A549 (cell line): ENCODE results near the gene CAB39. TPM values are rescaled to one million over a fixed set of nuclear protein-coding genes. Genes with fewer than 3 reads are reported as not detected.

Source experiments
- ATAC-seq, 2 experiments: fragments of 200-7000 bp in 1 of 2; fragments of >200 bp in 1 of 2; cut with Nextera tagmentation in 1 of 2; cut with Tn5 transposase in 1 of 2; 3 replicates each; pipeline versions ENCODE4 v1.8.0 to v1.9.1; 2018 to 2020; ENCODE audit warnings: mild to moderate bottlenecking in 1 of 2, moderate library complexity in 1 of 2
- CTCF ChIA-PET: fragments of 300-600 bp; sonication (Branson Sonifier 250); formaldehyde crosslinking; extraction: SDS; loops from one replicate; lab custom pipeline; 2021; ENCODE audit warnings: antibody characterized with exemption, inconsistent platforms; lab: Yijun Ruan, JAX
- POLR2A ChIA-PET: fragments of 350-600 bp; formaldehyde crosslinking; extraction: SDS; loops from one replicate; lab custom pipeline; 2021; ENCODE audit warnings: antibody characterized with exemption, inconsistent platforms; lab: Yijun Ruan, JAX
- DNase-seq, 2 experiments: peaks; one replicate each; pipeline versions ENCODE4 v3.0.0 to v3.0.0-alpha.2; 2011 to 2016; ENCODE audit warnings: low read depth in 1 of 2, low spot score in 1 of 2
- FAIRE-seq: peaks from 2 replicates; lab custom pipeline; 2011; peaks lifted over from hg19 to GRCh38; lab: Jason Lieb, UNC
- H3K27ac ChIP-seq, 2 experiments: fragments of >200 bp; sonication (Bioruptor Twin); formaldehyde crosslinking; 3 replicates each; pipeline ENCODE4 v1.5.1; 2016 to 2017
- H3K4me1 ChIP-seq: fragments of >200 bp; sonication (Bioruptor Twin); formaldehyde crosslinking; 3 replicates; pipeline ENCODE4 v1.6.1; 2016
- H3K4me2 ChIP-seq: fragments of >200 bp; sonication (Bioruptor Twin); formaldehyde crosslinking; 3 replicates; pipeline ENCODE4 v1.6.1; 2016
- H3K4me3 ChIP-seq: fragments of >200 bp; sonication (Bioruptor Twin); formaldehyde crosslinking; 3 replicates; pipeline ENCODE4 v1.5.1; 2016
- H3K9me3 ChIP-seq: fragments of >200 bp; sonication (Bioruptor Twin); formaldehyde crosslinking; 3 replicates; pipeline ENCODE4 v1.6.1; 2016
- ATOH8 ChIP-seq: fragments of 250-450 bp; sonication (Bioruptor Pico); IDR thresholded peaks from 2 replicates; pipeline ENCODE4 v1.5.0; 2020; ENCODE audit warnings: low read depth, mild to moderate bottlenecking, moderate library complexity
- BCL3 ChIP-seq: fragments of >200 bp; sonication (Bioruptor Twin); formaldehyde crosslinking; IDR thresholded peaks from 3 replicates; pipeline ENCODE4 v1.6.1; 2016
- BHLHE40 ChIP-seq: IDR thresholded peaks from 2 replicates; pipeline ENCODE4 v1.6.1; 2012; ENCODE audit warnings: low read depth, low read length, inconsistent platforms
- CBX2 ChIP-seq: fragments of 200-600 bp; sonication (generic); IDR thresholded peaks from 2 replicates; pipeline ENCODE4 v1.6.1; 2016; ENCODE audit warnings: low read depth, mild to moderate bottlenecking, borderline replicate concordance
- CBX8 ChIP-seq: fragments of 200-600 bp; sonication (generic); IDR thresholded peaks from 2 replicates; pipeline ENCODE4 v1.6.1; 2016
- CEBPB ChIP-seq, 2 experiments: fragments of >200 bp in 1 of 2; sonication (Bioruptor Twin) in 1 of 2; formaldehyde crosslinking in 1 of 2; IDR thresholded peaks; 2 replicates each; pipeline ENCODE4 v1.6.1; 2012 to 2016
- CHD2 ChIP-seq: fragments of 150-350 bp; IDR thresholded peaks from 2 replicates; pipeline ENCODE4 v1.6.1; 2014; ENCODE audit warnings: low read length; ENCODE audit not compliant: partially characterized antibody
- CHD4 ChIP-seq: fragments of 200-600 bp; sonication (generic); IDR thresholded peaks from 2 replicates; pipeline ENCODE4 v1.6.1; 2016; ENCODE audit warnings: antibody characterized with exemption, mild to moderate bottlenecking, borderline replicate concordance
- EHF ChIP-seq: fragments of 250-450 bp; sonication (Bioruptor Pico); IDR thresholded peaks from 2 replicates; pipeline ENCODE4 v1.5.0; 2020; ENCODE audit warnings: mild to moderate bottlenecking
- EHMT2 ChIP-seq: fragments of 200-600 bp; sonication (generic); IDR thresholded peaks from 2 replicates; pipeline ENCODE4 v1.6.1; 2016; ENCODE audit warnings: antibody characterized with exemption, low read depth, mild to moderate bottlenecking, moderate library complexity
- FOSL2 ChIP-seq, 2 experiments: fragments of 450-650 bp in 1 of 2; fragments of >200 bp in 1 of 2; sonication (Bioruptor Twin) in 1 of 2; formaldehyde crosslinking; IDR thresholded peaks; 2 replicates each; pipeline versions ENCODE4 v1.5.0 to v1.6.1; 2016 to 2020; ENCODE audit warnings: mild to moderate bottlenecking in 1 of 2, moderate library complexity in 1 of 2
- FOXS1 ChIP-seq: fragments of 250-450 bp; sonication (Bioruptor Pico); IDR thresholded peaks from 2 replicates; pipeline ENCODE4 v1.5.0; 2020; ENCODE audit warnings: mild to moderate bottlenecking, moderate library complexity
- HOXB13 ChIP-seq: fragments of 250-450 bp; sonication (Bioruptor Pico); IDR thresholded peaks from 2 replicates; pipeline ENCODE4 v1.5.0; 2020; ENCODE audit warnings: low read depth, mild to moderate bottlenecking, moderate library complexity
- JUN ChIP-seq, 2 experiments: fragments of >200 bp; sonication (Bioruptor Twin); formaldehyde crosslinking; IDR thresholded peaks; 2 replicates in 1 of 2; 3 replicates in 1 of 2; pipeline ENCODE4 v1.6.1; 2016 to 2017
- JUNB ChIP-seq: fragments of >200 bp; sonication (Bioruptor Twin); formaldehyde crosslinking; IDR thresholded peaks from 2 replicates; pipeline ENCODE4 v1.6.1; 2016
- KDM1A ChIP-seq: fragments of 200-600 bp; sonication (generic); IDR thresholded peaks from 2 replicates; pipeline ENCODE4 v1.6.1; 2016; ENCODE audit warnings: low read depth, mild to moderate bottlenecking
- KDM5A ChIP-seq: fragments of 200-600 bp; sonication (generic); IDR thresholded peaks from 2 replicates; pipeline ENCODE4 v1.6.1; 2016; ENCODE audit warnings: antibody characterized with exemption, mild to moderate bottlenecking
- MAFK ChIP-seq: fragments of 450-650 bp; IDR thresholded peaks from 2 replicates; pipeline ENCODE4 v1.6.1; 2014; ENCODE audit not compliant: partially characterized antibody
- MAZ ChIP-seq: fragments of 150-350 bp; IDR thresholded peaks from 2 replicates; pipeline ENCODE4 v1.6.1; 2014; ENCODE audit warnings: antibody characterized with exemption, low read depth, low read length, borderline replicate concordance
- MYC ChIP-seq: IDR thresholded peaks from 2 replicates; pipeline ENCODE4 v1.6.1; 2012; ENCODE audit warnings: mild to moderate bottlenecking, inconsistent platforms, low read length, improper control_type of control experiment, borderline replicate concordance
- NPAS2 ChIP-seq: fragments of 250-450 bp; sonication (Bioruptor Pico); IDR thresholded peaks from 2 replicates; pipeline ENCODE4 v1.8.0; 2022; ENCODE audit warnings: mild to moderate bottlenecking, moderate library complexity, borderline replicate concordance
- PHF8 ChIP-seq: fragments of 200-600 bp; sonication (generic); IDR thresholded peaks from 2 replicates; pipeline ENCODE4 v1.6.1; 2016; ENCODE audit warnings: low read depth, mild to moderate bottlenecking, antibody characterized with exemption, moderate library complexity, borderline replicate concordance
- POLR2A ChIP-seq: IDR thresholded peaks from 2 replicates; pipeline ENCODE4 v1.6.1; 2012; ENCODE audit warnings: mild to moderate bottlenecking, low read length
- RAD21 ChIP-seq, 2 experiments: fragments of >200 bp in 1 of 2; sonication (Bioruptor Twin) in 1 of 2; formaldehyde crosslinking in 1 of 2; IDR thresholded peaks in 1 of 2; conservative IDR thresholded peaks in 1 of 2; 2 replicates in 1 of 2; 3 replicates in 1 of 2; pipeline ENCODE4 v1.6.1; 2012 to 2018; ENCODE audit warnings: inconsistent platforms in 1 of 2
- RCOR1 ChIP-seq: fragments of 150-350 bp; IDR thresholded peaks from 2 replicates; pipeline ENCODE4 v1.6.1; 2014; ENCODE audit warnings: antibody characterized with exemption, low read length, low read depth
- REST ChIP-seq: fragments of 200-600 bp; sonication (generic); IDR thresholded peaks from 2 replicates; pipeline ENCODE4 v1.6.1; 2016; ENCODE audit warnings: antibody characterized with exemption, mild to moderate bottlenecking, moderate library complexity
- RFX5 ChIP-seq: fragments of 450-650 bp; IDR thresholded peaks from 2 replicates; pipeline ENCODE4 v1.7.1; 2014; ENCODE audit warnings: antibody characterized with exemption, mild to moderate bottlenecking, moderate library complexity
- TFCP2L1 ChIP-seq: fragments of 250-450 bp; sonication (Bioruptor Pico); IDR thresholded peaks from 2 replicates; pipeline ENCODE4 v1.5.0; 2021; ENCODE audit warnings: mild to moderate bottlenecking
- TP53 ChIP-seq: fragments of 250-450 bp; sonication (Bioruptor Pico); IDR thresholded peaks from 2 replicates; pipeline ENCODE4 v1.5.0; 2021; ENCODE audit warnings: mild to moderate bottlenecking, moderate library complexity
- ZNF302 ChIP-seq: fragments of 250-450 bp; sonication (Bioruptor Pico); IDR thresholded peaks from 2 replicates; pipeline ENCODE4 v1.9.0; 2021; ENCODE audit warnings: inconsistent platforms, mild to moderate bottlenecking, moderate library complexity
- ZSCAN20 ChIP-seq: fragments of 250-450 bp; sonication (Bioruptor Pico); IDR thresholded peaks from 2 replicates; pipeline ENCODE4 v1.8.0; 2022; ENCODE audit warnings: mild to moderate bottlenecking, moderate library complexity
- WGBS: methylation state at CpG from one replicate; pipeline ENCODE4 v1.1.6; 2017; ENCODE audit errors: missing lambda C conversion rate; 5-methylcytosine and 5-hydroxymethylcytosine counted together
- polyA plus RNA-seq, 4 experiments: library from polyadenylated mRNA; depleted of rRNA in 3 of 4; stranded (reverse); fragments of >200 nt; fragmentation: RNase III in 1 of 4; extraction: RNeasy Plus Mini Kit Qiagen cat#74134 plus additional on column Dnase treatment in 1 of 4; gene quantifications; 2 replicates in 3 of 4; 3 replicates in 1 of 4; pipeline ENCODE4 v1.2.3, GENCODE V29; 2011 to 2017
- TF ChIP-seq, protein P1 (sequence below): fragments of 450-650 bp; IDR thresholded peaks from 2 replicates; pipeline ENCODE4 v1.6.1; 2014; ENCODE audit warnings: antibody characterized with exemption

The CAB39 gene
- polyA plus RNA-seq, 2 of the 4 experiments (the other 2 are of a cell fraction): 28.4 to 54.2 TPM

DNA sequence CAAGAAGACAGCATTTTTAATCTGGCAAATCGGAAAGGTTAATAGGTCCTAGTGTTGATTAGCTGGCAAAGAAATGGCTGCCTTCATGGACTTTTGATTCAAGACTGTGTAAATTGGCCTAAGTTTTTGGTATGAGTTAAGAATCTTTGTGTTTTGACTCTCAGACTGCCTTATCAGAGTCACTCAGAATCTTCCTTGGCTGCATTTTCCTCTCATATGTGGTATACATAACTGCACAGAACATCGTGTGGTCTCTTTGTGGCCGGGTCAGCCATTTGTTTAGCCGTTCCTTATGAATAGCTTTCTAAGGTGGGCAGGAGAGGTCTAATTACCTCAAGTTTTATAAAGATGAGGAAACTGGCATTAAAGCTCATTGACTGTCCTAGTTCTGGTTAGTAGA is 30.1 kb downstream of the CAB39 start (continued):
- TF ChIP-seq REST: no peak
- no peak for TF ChIP-seq EHF (CRISPR knock-in tag)
- no peak for TF ChIP-seq CHD2
- TF ChIP-seq TFCP2L1: no peak
- TF ChIP-seq RFX5: no peak
- no peak for TF ChIP-seq KDM5A

DNA sequence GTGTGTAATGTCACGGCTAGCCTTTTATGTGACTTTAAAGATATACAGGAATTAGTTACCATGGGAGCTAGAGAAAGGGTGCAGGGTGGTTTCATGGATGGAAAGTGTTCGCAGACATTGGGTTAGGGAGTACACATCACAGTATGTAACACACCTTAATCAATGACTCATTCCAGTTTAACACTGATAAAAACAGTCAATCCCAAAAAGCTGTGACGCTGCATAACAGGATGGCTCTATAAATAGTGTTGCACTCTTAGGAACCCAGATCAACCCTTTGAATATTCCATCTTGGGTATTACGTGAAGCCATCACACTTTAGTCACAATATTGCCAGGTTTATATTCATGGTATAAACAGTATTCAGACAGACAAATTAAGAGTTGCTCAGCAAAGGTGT is 33.6 kb downstream of the CAB39 start:
- ChIA-PET POLR2A (no interaction called here), CTCF (no interaction called here)
- Histone ChIP-seq H3K27ac (no peak overlapping the region), H3K9me3 (no peaks in the 10 kb centered on the region), H3K4me1 (no peaks in the 10 kb centered on the region), H3K4me3 (no peak overlapping the region), H3K4me2 (no peak overlapping the region)
- FAIRE-seq (no peak), ATAC-seq (no peak), DNase-seq (no peak)
- WGBS: 93% methylated on average over 4 of the region's 4 CpGs
- TF ChIP-seq MAZ (no peak), KDM1A (no peak), CBX2 (no peak), MYC (no peak), ATOH8 (CRISPR knock-in tag) (no peak), EHMT2 (no peak), MAFK (no peak), CHD4 (no peak), JUN (IDR thresholded peaks at IDR 0.05) (no peak), JUNB (no peak), FOSL2 (IDR thresholded peaks at IDR 0.05) (no peak), FOSL2 (CRISPR knock-in tag; IDR thresholded peaks at IDR 0.05) (no peak)

DNA sequence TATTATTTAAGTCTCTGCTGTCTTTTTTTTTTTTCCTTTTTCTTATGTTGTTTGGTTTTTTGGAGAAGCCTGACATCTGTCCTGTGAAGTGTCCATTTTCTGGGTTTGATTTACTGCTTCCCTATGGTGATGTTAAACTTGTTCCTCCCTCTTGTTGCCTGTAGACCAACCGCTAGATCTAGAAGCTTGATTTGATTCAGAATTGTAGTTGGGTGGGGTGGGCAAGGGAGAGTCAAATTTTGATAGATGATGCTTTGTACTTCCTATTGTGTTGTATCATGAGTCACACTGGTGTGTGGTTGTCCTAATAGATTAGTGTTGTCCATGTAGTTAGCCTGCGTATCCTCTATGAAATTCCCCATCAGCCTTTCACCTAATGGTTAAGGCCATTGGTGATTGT is 35.4 kb downstream of the CAB39 start:
- ATAC-seq: no peak
- WGBS: 100% methylated on average over 2 of the region's 2 CpGs
- no peak for DNase-seq
- ChIA-PET POLR2A (no interaction called here), CTCF (no interaction called here)
- Histone ChIP-seq H3K4me3 (no peak overlapping the region), H3K4me2 (no peak overlapping the region), H3K9me3 (no peaks in the 10 kb centered on the region), H3K4me1 (no peaks in the 10 kb centered on the region), H3K27ac (no peak overlapping the region)
- TF ChIP-seq RAD21 (conservative IDR thresholded peaks at IDR 0.05 in 1 of 2, IDR thresholded peaks at IDR 0.05 in 1 of 2) (no peak), BHLHE40 (no peak), FOXS1 (CRISPR knock-in tag) (no peak), CEBPB (IDR thresholded peaks at IDR 0.05) (no peak), CHD2 (no peak), PHF8 (no peak), HOXB13 (no peak), CBX8 (no peak), ZNF302 (CRISPR knock-in tag) (no peak), ZSCAN20 (CRISPR knock-in tag) (no peak), TP53 (CRISPR knock-in tag) (no peak), NPAS2 (no peak), RCOR1 (no peak), BCL3 (no peak), CBX2 (no peak), MAFK (no peak), POLR2A (no peak), KDM5A (no peak)
- TF ChIP-seq, protein P1, sequence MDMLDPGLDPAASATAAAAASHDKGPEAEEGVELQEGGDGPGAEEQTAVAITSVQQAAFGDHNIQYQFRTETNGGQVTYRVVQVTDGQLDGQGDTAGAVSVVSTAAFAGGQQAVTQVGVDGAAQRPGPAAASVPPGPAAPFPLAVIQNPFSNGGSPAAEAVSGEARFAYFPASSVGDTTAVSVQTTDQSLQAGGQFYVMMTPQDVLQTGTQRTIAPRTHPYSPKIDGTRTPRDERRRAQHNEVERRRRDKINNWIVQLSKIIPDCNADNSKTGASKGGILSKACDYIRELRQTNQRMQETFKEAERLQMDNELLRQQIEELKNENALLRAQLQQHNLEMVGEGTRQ: no peak
- no peak for FAIRE-seq
